T-cell (primary cell): ENCODE results near the gene FILIP1L. TPM values are rescaled to one million over a fixed set of nuclear protein-coding genes. Genes with fewer than 3 reads are reported as not detected.

Experiments used
- ATAC-seq, 4 experiments: fragments of 200-7000 bp in 3 of 4; fragments of 150-1000 bp in 1 of 4; cut with Tn5 transposase; replicated peaks in 1 of 4; 1 replicate in 3 of 4; 2 replicates in 1 of 4; pipeline ENCODE4 v1.10.0; 2021; ENCODE audit warnings: moderate library complexity in 3 of 4, mild to moderate bottlenecking in 2 of 4, moderate number of reproducible peaks in 1 of 4
- CTCF ChIA-PET, 2 donors: fragments of 300-600 bp; sonication (Branson Sonifier 250); formaldehyde crosslinking; loops; one replicate each; lab custom pipeline; 2022; ENCODE audit warnings: antibody characterized with exemption in 2 of 2; lab: Charles Lee
- POLR2A ChIA-PET, 2 donors: fragments of 300-600 bp; sonication (Branson Sonifier 250); formaldehyde crosslinking; loops; one replicate each; lab custom pipeline; 2022; ENCODE audit warnings: antibody characterized with exemption in 2 of 2; lab: Charles Lee
- DNase-seq, 35 experiments: peaks; one replicate each; pipeline versions ENCODE4 v3.0.0 to v3.0.0-alpha.2; 2013 to 2023
- H3K27ac ChIP-seq: one replicate; pipeline ENCODE4 v1.5.1; 2013; ENCODE audit warnings: low read length
- H3K27me3 ChIP-seq, 2 experiments: replicated peaks in 1 of 2; 1 replicate in 1 of 2; 2 replicates in 1 of 2; pipeline versions ENCODE4 v1.6.1 to v1.7.0; 2013; ENCODE audit warnings: low read length in 1 of 2, mixed read lengths in 1 of 2; ENCODE audit not compliant: control insufficient read depth in 2 of 2, insufficient read depth in 2 of 2; ENCODE audit errors: extremely low read depth in 1 of 2
- H3K36me3 ChIP-seq, 2 donors: 1 replicate in 1 of 2; 2 replicates in 1 of 2; pipeline versions ENCODE4 v1.6.1 to v1.7.0; 2013; ENCODE audit warnings: low read length in 1 of 2; ENCODE audit not compliant: control insufficient read depth in 2 of 2, insufficient read depth in 1 of 2; ENCODE audit errors: extremely low read depth in 1 of 2
- H3K4me1 ChIP-seq, 2 experiments: 1 replicate in 1 of 2; 2 replicates in 1 of 2; pipeline versions ENCODE4 v1.6.1 to v1.7.0; 2013; ENCODE audit warnings: low read length in 2 of 2, mixed read lengths in 1 of 2; ENCODE audit not compliant: insufficient read depth in 2 of 2, control insufficient read depth in 1 of 2; ENCODE audit errors: extremely low read depth in 1 of 2
- H3K4me3 ChIP-seq, 2 donors: 1 replicate in 1 of 2; 2 replicates in 1 of 2; pipeline versions ENCODE4 v1.5.1 to v1.7.0; 2013; ENCODE audit warnings: mild to moderate bottlenecking in 2 of 2, low read length in 1 of 2, moderate library complexity in 1 of 2; ENCODE audit not compliant: control insufficient read depth in 1 of 2; ENCODE audit errors: extremely low read depth in 1 of 2
- H3K9me3 ChIP-seq: 2 replicates; pipeline ENCODE4 v1.7.0; 2013
- H3K27ac Mint-ChIP-seq, 2 donors: one replicate each; pipeline ENCODE4 v1.8.0; 2020 to 2021; ENCODE audit warnings: mild to moderate bottlenecking in 2 of 2, mixed read lengths in 2 of 2
- H3K27me3 Mint-ChIP-seq, 2 donors: one replicate each; pipeline ENCODE4 v1.8.0; 2021 to 2022; ENCODE audit warnings: mixed read lengths in 2 of 2
- H3K36me3 Mint-ChIP-seq: one replicate; pipeline ENCODE4 v1.8.0; 2021; ENCODE audit warnings: mixed read lengths
- H3K4me1 Mint-ChIP-seq, 3 donors: one replicate each; pipeline ENCODE4 v1.8.0; 2020 to 2022; ENCODE audit warnings: mixed read lengths in 3 of 3, mild to moderate bottlenecking in 1 of 3
- H3K4me3 Mint-ChIP-seq, 3 donors: one replicate each; pipeline ENCODE4 v1.8.0; 2020 to 2022; ENCODE audit warnings: mild to moderate bottlenecking in 3 of 3, mixed read lengths in 3 of 3, moderate library complexity in 3 of 3
- H3K9me3 Mint-ChIP-seq, 3 donors: one replicate each; pipeline ENCODE4 v1.8.0; 2020 to 2022; ENCODE audit warnings: mixed read lengths in 3 of 3
- WGBS: methylation state at CpG from one replicate; pipeline ENCODE4 v1.1.5; 2013; ENCODE audit warnings: missing lambda C conversion rate; ENCODE audit not compliant: insufficient coverage; 5-methylcytosine and 5-hydroxymethylcytosine counted together
- total RNA-seq, 35 experiments: library from RNA in 6 of 35; stranded (reverse) in 6 of 35; fragments of 120-200 nt in 1 of 35; gene quantifications; one replicate each; pipeline versions ENCODE4 v1.2.1 to v1.2.4 and lab custom pipeline; 2013 to 2026

Gene FILIP1L
- total RNA-seq, 5 donors from 2014 or later (not counting 1 experiment from before 2014, with no cell fraction given) = 0.10 to 0.38 (median 0.27) TPM; not detected in 1

GRCh38 chr3:99825004-99825640 lies 289.2 kb downstream of the FILIP1L start:
- DNase-seq (no peak), ATAC-seq (no peak)
- Histone ChIP-seq H3K4me1 (no peaks in the 10 kb centered on the region), H3K36me3 (no peaks in the 10 kb centered on the region), H3K4me3 (no peak overlapping the region), H3K9me3 (no peaks in the 10 kb centered on the region), H3K27ac (no peak overlapping the region), H3K27me3 (no peaks in the 10 kb centered on the region)
- ChIA-PET POLR2A (no interaction called here), CTCF (interaction anchor here in 1 of 2 donors (0.7 kb wide), 1 partner anchor 542 kb away, joined by 3 read pairs; no protein-coding TSS in a partner anchor)
- WGBS = no CpG with 5 or more reads among the region's 3 CpGs
- H3K36me3 Mint-ChIP-seq = peaks cover 7% of the 10 kb centered on the region
- peaks cover 22 to 27% (median 22%) of the 10 kb centered on the region in 3 donors for H3K4me1 Mint-ChIP-seq
- no peaks in the 10 kb centered on the region for H3K9me3 Mint-ChIP-seq
- H3K27ac Mint-ChIP-seq = no peak overlapping the region
- H3K27me3 Mint-ChIP-seq = no peaks in the 10 kb centered on the region
- H3K4me3 Mint-ChIP-seq = no peak overlapping the region

DNA sequence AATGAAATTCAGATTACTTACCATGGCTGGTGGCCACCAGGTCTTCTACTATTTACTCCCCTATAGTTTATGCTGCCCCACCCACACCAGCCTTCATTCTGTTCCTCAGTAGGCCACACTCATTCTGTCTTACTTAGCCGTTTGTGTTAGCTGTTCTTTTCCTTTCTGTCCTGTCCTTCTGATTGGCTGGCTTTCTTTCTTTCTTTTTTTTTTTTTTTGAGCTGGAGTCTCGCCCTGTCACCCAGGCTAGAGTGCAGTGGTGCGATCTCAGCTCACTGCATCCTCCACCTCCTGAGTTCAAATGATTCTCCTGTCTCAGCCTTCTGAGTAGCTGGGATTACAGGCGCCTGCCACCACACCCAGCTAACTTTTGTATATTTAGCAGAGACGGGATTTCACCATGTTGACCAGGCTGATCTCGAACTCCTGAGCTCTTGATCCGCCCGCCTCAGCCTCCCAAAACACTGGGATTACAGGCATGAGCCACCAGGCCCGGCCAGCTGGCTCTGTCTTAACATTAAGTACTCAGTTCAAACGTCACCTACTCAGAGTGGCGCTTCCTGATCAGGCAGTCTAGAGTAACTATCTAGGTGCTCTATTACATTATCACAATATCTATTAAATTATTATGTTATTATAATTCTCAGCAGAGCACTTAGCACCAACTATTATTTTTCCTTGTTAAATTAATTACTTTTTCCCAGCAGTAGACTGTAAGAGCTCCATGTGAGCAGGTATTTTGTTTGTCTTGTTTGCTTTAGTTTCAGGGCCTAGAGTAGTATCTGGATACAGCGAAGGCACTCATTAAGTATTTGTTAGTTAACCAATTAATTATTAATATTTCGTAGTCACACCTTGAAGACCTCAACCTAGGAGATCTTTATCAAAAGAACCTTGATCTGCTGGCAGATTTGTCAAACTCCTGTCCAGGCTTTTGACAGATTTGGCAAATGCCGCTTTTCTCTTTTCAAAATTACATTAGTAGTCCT lies 290.3 kb downstream of the FILIP1L start:
- Histone ChIP-seq H3K4me3 (no peak overlapping the region), H3K4me1 (peaks cover 0 to under 1% of the 10 kb centered on the region in 2 experiments), H3K9me3 (no peaks in the 10 kb centered on the region), H3K36me3 (no peaks in the 10 kb centered on the region), H3K27ac (no peak overlapping the region), H3K27me3 (no peaks in the 10 kb centered on the region)
- Mint-ChIP-seq H3K9me3 (no peaks in the 10 kb centered on the region), H3K4me3 (no peak overlapping the region), H3K27ac (no peak overlapping the region), H3K27me3 (no peaks in the 10 kb centered on the region), H3K36me3 (peaks cover 7% of the 10 kb centered on the region), H3K4me1 (peaks cover 31 to 32% (median 31%) of the 10 kb centered on the region in 3 donors)
- ATAC-seq = no peak
- DNase-seq = no peak
- ChIA-PET CTCF (interaction anchor here (0.7 to 1.9 kb wide), 7 partner anchors 8 to 1769 kb away, joined by 3 to 18 read pairs (median 4); no protein-coding TSS in a partner anchor), POLR2A (interaction anchor here (0.6 kb wide), 5 partner anchors 474 to 1829 kb away, joined by 4 to 8 read pairs (median 7); no protein-coding TSS in a partner anchor)
- 100% methylated on average over 5 of the region's 14 CpGs for WGBS

DNA sequence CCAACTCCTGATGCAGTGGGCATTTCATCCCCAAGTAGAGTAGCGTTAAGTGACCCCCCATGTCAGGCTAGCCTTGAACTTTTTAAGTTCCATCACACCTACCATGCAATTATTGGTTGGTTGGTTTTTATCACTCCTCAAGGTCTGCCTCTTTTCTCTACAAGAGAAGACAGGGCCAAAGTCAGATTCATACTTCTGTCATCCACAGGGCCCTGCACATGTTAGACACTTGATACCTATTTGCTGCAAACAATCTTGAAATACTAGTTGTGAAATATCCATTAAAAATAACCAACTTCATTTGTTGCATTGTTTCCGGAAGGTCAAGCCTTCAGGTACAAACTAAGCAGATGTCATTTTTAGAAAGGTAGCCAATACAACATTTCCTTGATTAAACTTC lies 295.5 kb downstream of the FILIP1L start:
- Mint-ChIP-seq H3K9me3 (no peaks in the 10 kb centered on the region), H3K36me3 (peaks cover 3% of the 10 kb centered on the region), H3K27ac (no peak overlapping the region), H3K27me3 (no peaks in the 10 kb centered on the region), H3K4me1 (peaks cover 49 to 53% (median 50%) of the 10 kb centered on the region in 3 donors), H3K4me3 (peak overlapping the region; percentile 86 to 98 (median 96))
- CTCF ChIA-PET = interaction anchor here (0.6 to 1.6 kb wide), 3 partner anchors 10 to 439 kb away, joined by 3 to 7 read pairs (median 4); no protein-coding TSS in a partner anchor
- Histone ChIP-seq H3K27me3 (no peaks in the 10 kb centered on the region), H3K36me3 (no peaks in the 10 kb centered on the region), H3K9me3 (no peaks in the 10 kb centered on the region), H3K27ac (no peak overlapping the region), H3K4me3 (no peak overlapping the region), H3K4me1 (peaks cover 5 to 15% of the 10 kb centered on the region in 2 experiments)
- ATAC-seq (no peak), DNase-seq (no peak)
- WGBS = no CpG with 5 or more reads among the region's 2 CpGs
- POLR2A ChIA-PET = interaction anchor here in 1 of 2 donors (0.6 to 1.1 kb wide), 3 partner anchors 13 to 442 kb away, joined by 3 to 4 read pairs (median 3); partner anchors contain the start of gene TBC1D23

DNA sequence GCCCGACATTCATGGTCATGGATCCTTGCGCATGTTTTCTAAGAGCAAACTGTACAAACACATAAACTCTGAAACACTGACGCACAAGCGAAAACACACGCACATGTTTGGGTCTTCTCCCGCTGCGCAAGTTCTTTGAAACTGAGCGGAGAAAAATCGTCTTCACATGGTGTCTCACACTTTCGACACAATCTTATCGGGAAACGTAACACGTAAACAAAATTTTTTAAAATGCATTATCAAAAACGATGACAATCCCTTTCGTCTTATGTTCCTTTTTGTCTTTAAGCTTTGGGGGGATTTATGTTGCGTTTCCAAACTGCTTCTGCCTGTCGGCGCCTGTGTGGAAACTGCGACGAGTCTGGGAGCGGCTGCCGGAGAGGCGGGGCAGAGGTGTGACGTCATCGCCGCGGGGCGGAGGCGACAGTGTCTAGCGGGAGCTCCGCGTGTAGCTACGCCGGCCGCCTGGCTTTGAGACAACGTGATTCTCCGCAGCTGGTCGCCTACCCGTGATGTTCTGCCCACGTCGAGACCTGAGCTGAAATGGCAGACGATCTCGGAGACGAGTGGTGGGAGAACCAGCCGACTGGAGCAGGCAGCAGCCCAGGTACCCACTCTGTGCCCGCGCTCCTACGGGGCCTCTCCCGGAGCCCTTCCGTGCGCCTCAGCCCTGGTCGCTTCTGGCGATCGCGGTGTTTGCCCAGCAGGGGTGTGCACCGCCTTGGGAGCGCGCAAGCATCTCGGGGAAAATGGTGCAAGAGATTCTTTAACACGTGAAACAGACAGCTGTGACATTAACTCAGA lies 296.7 kb downstream of the FILIP1L start, which contains the start of gene CMSS1:
Gene CMSS1, plus strand, starts transcription at position 426 of the 804 bp plus-strand sequence.
- Histone ChIP-seq H3K4me3 (peak within 1 kb of the TSS; percentile 69 to 88), H3K4me1 (peaks cover 5 to 15% of the 10 kb centered on the region in 2 experiments), H3K36me3 (no peaks in the 10 kb centered on the region), H3K9me3 (no peaks in the 10 kb centered on the region), H3K27ac (peak within 1 kb of the TSS; percentile 78), H3K27me3 (no peaks in the 10 kb centered on the region)
- Mint-ChIP-seq H3K27me3 (no peaks in the 10 kb centered on the region), H3K4me3 (peak within 1 kb of the TSS; percentile 86 to 98 (median 96)), H3K9me3 (no peaks in the 10 kb centered on the region), H3K36me3 (peaks cover 3% of the 10 kb centered on the region), H3K27ac (peak within 1 kb of the TSS; percentile 99), H3K4me1 (peaks cover 41 to 50% (median 48%) of the 10 kb centered on the region in 3 donors)
- ChIA-PET POLR2A (interaction anchor here (0.6 to 1.1 kb wide), 7 partner anchors 12 to 1261 kb away, joined by 3 to 9 read pairs (median 4); partner anchors contain the start of genes DCBLD2 (in 1 of the 2) and TBC1D23 (in 1 of the 2)), CTCF (interaction anchor here (0.6 to 1.6 kb wide), 7 partner anchors 9 to 443 kb away, joined by 3 to 17 read pairs (median 4); partner anchors contain the start of gene TBC1D23 (in 1 of the 2))
- under 1% methylated on average over 50 of the region's 60 CpGs for WGBS
- ATAC-seq (peak; percentile 87 to 94 (median 94)), DNase-seq (peak; percentile 85 to 99 (median 96))

- Mint-ChIP-seq H3K27ac (peak overlapping the region; percentile 99), H3K36me3 (peaks cover 3% of the 10 kb centered on the region), H3K4me3 (peak overlapping the region; percentile 86 to 98 (median 96)), H3K27me3 (no peaks in the 10 kb centered on the region), H3K4me1 (peaks cover 41 to 48% (median 48%) of the 10 kb centered on the region in 3 donors), H3K9me3 (no peaks in the 10 kb centered on the region)
- H3K4me3 ChIP-seq = peak overlapping the region; percentile 69 to 88
- peaks cover 5 to 15% of the 10 kb centered on the region in 2 experiments for H3K4me1 ChIP-seq
- WGBS = 20% methylated on average over 8 of the region's 15 CpGs
- peak in 3 of 35 experiments; percentile 1 to 43 (median 5) for DNase-seq
- ATAC-seq = no peak
- H3K27me3 ChIP-seq = no peaks in the 10 kb centered on the region
- no peaks in the 10 kb centered on the region for H3K36me3 ChIP-seq
- peak overlapping the region; percentile 78 for H3K27ac ChIP-seq
- H3K9me3 ChIP-seq = no peaks in the 10 kb centered on the region
- CTCF ChIA-PET = interaction anchor here in 1 of 2 donors (1.0 to 1.5 kb wide), 3 partner anchors 9 to 441 kb away, joined by 3 to 17 read pairs (median 4); no protein-coding TSS in a partner anchor
- POLR2A ChIA-PET = interaction anchor here in 1 of 2 donors (0.6 to 1.0 kb wide), 2 partner anchors 916 to 1261 kb away, joined by 3 to 9 read pairs; partner anchors contain the start of gene DCBLD2
Observed at GRCh38 chr3:99817047-99817436, 297.3 kb downstream of the FILIP1L start.
